Measurements from ENCODE around the gene MEIKIN.

GRCh38 chr5:131857388-131857787 is 88.1 kb downstream of the MEIKIN start:
- no peak for TF ChIP-seq CTCF (IDR thresholded peaks at IDR 0.05; ENCODE audit: low read depth, low read length)
- TF ChIP-seq EZH2phosphoT487 (IDR thresholded peaks at IDR 0.05; ENCODE audit: low read depth): no peak
